ENCODE results near the gene KCNJ12.
A peak's percentile ranks its signal among the peaks of the same experiment; 100 is the strongest.

DNA sequence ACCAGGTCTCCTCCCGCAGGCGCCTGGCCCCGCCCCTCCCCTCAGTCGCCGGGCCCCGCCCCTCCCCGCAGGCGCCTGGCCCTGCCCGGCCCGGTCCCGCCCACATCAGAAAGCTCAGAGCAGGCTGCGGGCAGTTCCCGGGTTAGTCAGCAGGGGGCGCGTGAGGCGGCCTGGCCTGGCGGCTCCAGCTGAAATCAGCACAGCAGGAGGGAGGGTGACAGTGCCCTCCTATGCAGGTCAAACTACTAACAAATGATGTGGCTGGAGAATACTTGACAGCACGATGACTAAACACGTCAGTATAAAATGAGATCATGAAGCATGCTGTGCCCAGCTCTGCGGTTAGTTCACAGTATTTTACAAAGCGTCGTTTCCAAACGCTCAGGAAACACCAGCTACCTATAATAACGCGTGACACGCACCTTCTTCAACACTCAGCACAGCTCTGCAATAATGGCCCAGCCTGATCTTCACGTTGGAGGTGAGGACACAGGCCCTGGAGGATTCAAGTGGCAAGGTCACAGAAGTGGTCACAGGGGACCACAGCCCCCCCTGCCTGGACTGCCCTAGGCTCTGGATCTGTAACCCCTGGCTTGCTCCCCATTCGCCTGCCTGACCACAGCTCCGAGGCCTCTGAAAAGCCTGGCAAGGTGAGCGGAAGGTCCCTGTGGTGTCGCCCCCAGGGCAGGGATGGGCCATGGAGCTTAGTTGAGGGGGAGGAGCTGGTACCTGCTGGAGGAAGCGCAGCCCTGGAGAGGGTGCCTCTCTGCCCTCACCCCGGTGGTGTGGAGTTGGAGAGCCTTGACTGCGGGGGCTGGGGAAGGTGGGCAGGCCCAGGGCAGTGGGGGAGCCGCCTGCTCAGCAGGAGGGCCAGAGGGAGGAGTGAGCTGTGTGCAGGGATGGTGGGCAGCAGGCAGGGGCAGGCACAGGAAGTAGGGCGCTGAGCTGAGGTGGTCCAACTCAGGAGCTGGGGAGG is 81.2 kb downstream of the KCNJ12 start:
- TF ChIP-seq TEAD4 (CRISPR knock-in tag; IDR thresholded peaks at IDR 0.05), result no peak
- TF ChIP-seq, protein P1, sequence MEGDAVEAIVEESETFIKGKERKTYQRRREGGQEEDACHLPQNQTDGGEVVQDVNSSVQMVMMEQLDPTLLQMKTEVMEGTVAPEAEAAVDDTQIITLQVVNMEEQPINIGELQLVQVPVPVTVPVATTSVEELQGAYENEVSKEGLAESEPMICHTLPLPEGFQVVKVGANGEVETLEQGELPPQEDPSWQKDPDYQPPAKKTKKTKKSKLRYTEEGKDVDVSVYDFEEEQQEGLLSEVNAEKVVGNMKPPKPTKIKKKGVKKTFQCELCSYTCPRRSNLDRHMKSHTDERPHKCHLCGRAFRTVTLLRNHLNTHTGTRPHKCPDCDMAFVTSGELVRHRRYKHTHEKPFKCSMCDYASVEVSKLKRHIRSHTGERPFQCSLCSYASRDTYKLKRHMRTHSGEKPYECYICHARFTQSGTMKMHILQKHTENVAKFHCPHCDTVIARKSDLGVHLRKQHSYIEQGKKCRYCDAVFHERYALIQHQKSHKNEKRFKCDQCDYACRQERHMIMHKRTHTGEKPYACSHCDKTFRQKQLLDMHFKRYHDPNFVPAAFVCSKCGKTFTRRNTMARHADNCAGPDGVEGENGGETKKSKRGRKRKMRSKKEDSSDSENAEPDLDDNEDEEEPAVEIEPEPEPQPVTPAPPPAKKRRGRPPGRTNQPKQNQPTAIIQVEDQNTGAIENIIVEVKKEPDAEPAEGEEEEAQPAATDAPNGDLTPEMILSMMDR (IDR thresholded peaks at IDR 0.05), result peak; percentile 91
